MM.1S (cell line): ENCODE results near the gene PTHLH.

ENCODE experiments used
- EZH2 ChIP-seq: fragments of 300-600 bp; sonication (generic); optimal IDR thresholded peaks from 2 replicates; pipeline ENCODE3; 2017; ENCODE audit warnings: low read depth, mild to moderate bottlenecking, antibody characterized with exemption, low read length, mixed read lengths
- EZH2phosphoT487 ChIP-seq: fragments of 300-600 bp; sonication (generic); IDR thresholded peaks from 2 replicates; pipeline ENCODE4 v1.6.1; 2018; ENCODE audit warnings: antibody characterized with exemption, low read length
- TF ChIP-seq, protein P1 (sequence below): fragments of 300-600 bp; sonication (generic); IDR thresholded peaks from 2 replicates; pipeline ENCODE4 v1.5.1; 2016; ENCODE audit warnings: antibody characterized with exemption, low read length, mixed read lengths

DNA sequence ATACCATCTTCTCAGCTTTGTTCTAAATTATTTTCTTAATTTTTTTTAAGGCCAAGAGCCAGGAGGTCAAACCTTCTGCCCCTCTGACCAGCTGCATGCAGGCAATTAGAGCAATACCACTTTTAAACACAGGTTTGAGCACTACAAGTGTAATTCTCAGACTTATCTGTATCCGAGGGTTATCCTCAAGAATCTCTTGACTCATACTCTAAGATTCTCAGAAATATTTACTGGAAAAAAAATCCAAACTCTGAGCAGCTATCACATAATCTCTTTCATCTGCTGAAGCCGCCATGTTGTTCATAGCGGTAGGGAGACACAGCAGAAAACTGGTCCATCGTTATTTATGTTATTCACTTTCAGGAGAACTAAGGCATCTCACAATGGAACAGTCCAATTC lies 27.4 kb upstream of the PTHLH start:
- TF ChIP-seq EZH2: no peak
- TF ChIP-seq, protein P1, sequence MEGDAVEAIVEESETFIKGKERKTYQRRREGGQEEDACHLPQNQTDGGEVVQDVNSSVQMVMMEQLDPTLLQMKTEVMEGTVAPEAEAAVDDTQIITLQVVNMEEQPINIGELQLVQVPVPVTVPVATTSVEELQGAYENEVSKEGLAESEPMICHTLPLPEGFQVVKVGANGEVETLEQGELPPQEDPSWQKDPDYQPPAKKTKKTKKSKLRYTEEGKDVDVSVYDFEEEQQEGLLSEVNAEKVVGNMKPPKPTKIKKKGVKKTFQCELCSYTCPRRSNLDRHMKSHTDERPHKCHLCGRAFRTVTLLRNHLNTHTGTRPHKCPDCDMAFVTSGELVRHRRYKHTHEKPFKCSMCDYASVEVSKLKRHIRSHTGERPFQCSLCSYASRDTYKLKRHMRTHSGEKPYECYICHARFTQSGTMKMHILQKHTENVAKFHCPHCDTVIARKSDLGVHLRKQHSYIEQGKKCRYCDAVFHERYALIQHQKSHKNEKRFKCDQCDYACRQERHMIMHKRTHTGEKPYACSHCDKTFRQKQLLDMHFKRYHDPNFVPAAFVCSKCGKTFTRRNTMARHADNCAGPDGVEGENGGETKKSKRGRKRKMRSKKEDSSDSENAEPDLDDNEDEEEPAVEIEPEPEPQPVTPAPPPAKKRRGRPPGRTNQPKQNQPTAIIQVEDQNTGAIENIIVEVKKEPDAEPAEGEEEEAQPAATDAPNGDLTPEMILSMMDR: no peak
- no peak for TF ChIP-seq EZH2phosphoT487
